Gastroesophageal sphincter (tissue), 3 donors: ENCODE measurements around the gene MADD.

Source experiments
- CTCF ChIP-seq, 4 experiments: fragments of 200-600 bp in 2 of 4; fragments of 450-650 bp in 2 of 4; sonication (generic) in 1 of 4; IDR thresholded peaks; one replicate each; pipeline ENCODE4 v1.5.1; 2017 to 2019; ENCODE audit warnings: antibody characterized with exemption in 4 of 4, mild to moderate bottlenecking in 2 of 4, moderate library complexity in 2 of 4
- POLR2A ChIP-seq, 2 donors: fragments of 450-650 bp; IDR thresholded peaks; one replicate each; pipeline ENCODE4 v1.6.1; 2017; ENCODE audit warnings: antibody characterized with exemption in 2 of 2, mild to moderate bottlenecking in 2 of 2, moderate library complexity in 1 of 2
- POLR2AphosphoS5 ChIP-seq: sonication (generic); formaldehyde crosslinking; IDR thresholded peaks from one replicate; pipeline ENCODE4 v1.6.1; 2017; ENCODE audit warnings: antibody characterized with exemption

- TF ChIP-seq CTCF (IDR thresholded peaks at IDR 0.05) (no peak), POLR2A (IDR thresholded peaks at IDR 0.05) (no peak), POLR2AphosphoS5 (no peak)
Measured at GRCh38 chr11:47299078-47299477, 29.1 kb downstream of the MADD start.
